Measurements from ENCODE around the gene ADCK2.
"Not testable (repeated sequence)": the region's sequence is repeated elsewhere in the genome, so short reads cannot be mapped to it uniquely, and the experiment has no call there.

The ADCK2 gene

GRCh38 chr7:140688341-140688740, 15.6 kb downstream of the ADCK2 start:
- TF ChIP-seq OSR1 (CRISPR knock-in tag; IDR thresholded peaks at IDR 0.05) (no peak), ZFP30 (CRISPR knock-in tag; IDR thresholded peaks at IDR 0.05) (no peak), ARNTL (CRISPR knock-in tag; IDR thresholded peaks at IDR 0.05; ENCODE audit: borderline replicate concordance, low read depth) (no peak), PATZ1 (CRISPR knock-in tag; IDR thresholded peaks at IDR 0.05; ENCODE audit: borderline replicate concordance) (no peak), ZC3H10 (CRISPR knock-in tag; IDR thresholded peaks at IDR 0.05) (no peak), CREB5 (CRISPR knock-in tag; IDR thresholded peaks at IDR 0.05; ENCODE audit: low read depth) (no peak), TSHZ2 (CRISPR knock-in tag; IDR thresholded peaks at IDR 0.05) (no peak), ESRRG (CRISPR knock-in tag; IDR thresholded peaks at IDR 0.05) (no peak), ZFP3 (CRISPR knock-in tag; IDR thresholded peaks at IDR 0.05) (no peak), PPARA (CRISPR knock-in tag; IDR thresholded peaks at IDR 0.05; ENCODE audit: borderline replicate concordance) (no peak), POU6F1 (CRISPR knock-in tag; IDR thresholded peaks at IDR 0.05; ENCODE audit: borderline replicate concordance, low read depth) (no peak), TOX (CRISPR knock-in tag; IDR thresholded peaks at IDR 0.05; ENCODE audit: borderline replicate concordance) (no peak), ISL1 (CRISPR knock-in tag; IDR thresholded peaks at IDR 0.05) (no peak)
- ATAC-seq, result no peak

- ATAC-seq, result no peak
- TF ChIP-seq ESRRG (CRISPR knock-in tag; IDR thresholded peaks at IDR 0.05) (no peak), TCF4 (CRISPR knock-in tag; IDR thresholded peaks at IDR 0.05; ENCODE audit: borderline replicate concordance) (no peak), ZNF8 (CRISPR knock-in tag; IDR thresholded peaks at IDR 0.05) (no peak)
Observed at GRCh38 chr7:140689199-140690152, 16.7 kb downstream of the ADCK2 start.

- TF ChIP-seq CSRNP3 (CRISPR knock-in tag; IDR thresholded peaks at IDR 0.05) (no peak), CREB5 (CRISPR knock-in tag; IDR thresholded peaks at IDR 0.05; ENCODE audit: low read depth) (no peak), ESRRG (CRISPR knock-in tag; IDR thresholded peaks at IDR 0.05) (no peak), ZFP3 (CRISPR knock-in tag; IDR thresholded peaks at IDR 0.05) (no peak), RARB (CRISPR knock-in tag; IDR thresholded peaks at IDR 0.05) (no peak), ZNF70 (CRISPR knock-in tag; IDR thresholded peaks at IDR 0.05) (no peak), CSDC2 (CRISPR knock-in tag; IDR thresholded peaks at IDR 0.05) (no peak), TOX (CRISPR knock-in tag; IDR thresholded peaks at IDR 0.05; ENCODE audit: borderline replicate concordance) (no peak), ZC3H10 (CRISPR knock-in tag; IDR thresholded peaks at IDR 0.05) (no peak)
- no peak for ATAC-seq
Observed at GRCh38 chr7:140691376-140692045, 18.8 kb downstream of the ADCK2 start.

- ATAC-seq, result not testable (repeated sequence)
Observed at GRCh38 chr7:140693849-140694248, 21.1 kb downstream of the ADCK2 start.
